HL-60 (cell line): ENCODE results near the gene MBD2.
"Not testable (repeated sequence)": the region's sequence is repeated elsewhere in the genome, so short reads cannot be mapped to it uniquely, and the experiment has no call there.

Experiments
- DNase-seq, 2 experiments: peaks; one replicate each; pipeline ENCODE4 v3.0.0-alpha.2; 2010 to 2020; ENCODE audit warnings: low read depth in 1 of 2, low spot score in 1 of 2
- H3K27ac ChIP-seq: fragments of 250-450 bp; sonication (Bioruptor Pico); replicated peaks from 2 replicates; pipeline ENCODE4 v1.5.1; 2020; ENCODE audit warnings: mild to moderate bottlenecking, moderate library complexity
- H3K27me3 ChIP-seq: fragments of 250-450 bp; sonication (Bioruptor Pico); 2 replicates; pipeline ENCODE4 v1.5.1; 2021; ENCODE audit warnings: mild to moderate bottlenecking, moderate library complexity; ENCODE audit not compliant: insufficient read depth, poor library complexity, severe bottlenecking
- H3K4me3 ChIP-seq: replicated peaks from 2 replicates; pipeline ENCODE4 v1.5.1; 2011; ENCODE audit warnings: mild to moderate bottlenecking, control low read depth, low read length; ENCODE audit not compliant: insufficient read depth
- CTCF ChIP-seq: IDR thresholded peaks from one replicate; pipeline ENCODE4 v1.5.1; 2011; ENCODE audit warnings: low read length, control low read depth, inconsistent platforms; ENCODE audit not compliant: insufficient read depth
- GABPA ChIP-seq: IDR thresholded peaks from 2 replicates; pipeline ENCODE4 v1.6.1; 2012; ENCODE audit warnings: low read depth
- POLR2AphosphoS5 ChIP-seq: IDR thresholded peaks from 2 replicates; pipeline ENCODE4 v1.6.1; 2012; ENCODE audit warnings: low read depth
- REST ChIP-seq: IDR thresholded peaks from 2 replicates; pipeline ENCODE4 v1.6.1; 2012; ENCODE audit warnings: low read depth; ENCODE audit not compliant: insufficient replicate concordance
- SPI1 ChIP-seq: IDR thresholded peaks from 2 replicates; pipeline ENCODE4 v1.6.1; 2012; ENCODE audit warnings: low read depth, mild to moderate bottlenecking, borderline replicate concordance

Gene MBD2

GRCh38 chr18:54205959-54206358 is 18.5 kb downstream of the MBD2 start:
- Histone ChIP-seq H3K27me3 (no peaks in the 10 kb centered on the region), H3K4me3 (no peak overlapping the region), H3K27ac (no peak overlapping the region)
- TF ChIP-seq SPI1, result no peak
- TF ChIP-seq CTCF, result no peak
- no peak for TF ChIP-seq REST
- TF ChIP-seq GABPA, result no peak
- no peak for TF ChIP-seq POLR2AphosphoS5
- no peak for DNase-seq

- H3K27ac ChIP-seq, H3K4me3 ChIP-seq: not testable (repeated sequence)
These were observed 19.0 kb downstream of the MBD2 start for GRCh38 chr18:54205448-54205847.

GRCh38 chr18:54204883-54205282 is 19.6 kb downstream of the MBD2 start:
- Histone ChIP-seq H3K27ac (no peak overlapping the region), H3K27me3 (no peaks in the 10 kb centered on the region), H3K4me3 (no peak overlapping the region)
- no peak for TF ChIP-seq CTCF
- TF ChIP-seq GABPA, result no peak
- TF ChIP-seq POLR2AphosphoS5, result no peak
- no peak for TF ChIP-seq SPI1
- no peak for TF ChIP-seq REST
- DNase-seq, result no peak

More at GRCh38 chr18:54205448-54205847, 19.0 kb downstream of the MBD2 start:
- not testable (repeated sequence) for H3K27me3 ChIP-seq, DNase-seq

- H3K4me3 ChIP-seq, result no peak overlapping the region
- H3K27ac ChIP-seq, result no peak overlapping the region
- H3K27me3 ChIP-seq, result no peaks in the 10 kb centered on the region
- TF ChIP-seq REST (no peak), GABPA (no peak), POLR2AphosphoS5 (no peak), CTCF (no peak), SPI1 (no peak)
- no peak for DNase-seq
These were observed 20.6 kb downstream of the MBD2 start for GRCh38 chr18:54203914-54204313.
